Fibroblast of lung (primary cell): Measurements from ENCODE around the gene PDS5B.

ENCODE experiments used
- CTCF ChIP-seq, 2 donors: IDR thresholded peaks in 1 of 2; conservative IDR thresholded peaks in 1 of 2; 1 replicate in 1 of 2; 2 replicates in 1 of 2; pipeline ENCODE4 v1.5.1; 2011 to 2012; ENCODE audit warnings: low read length in 2 of 2, control low read depth in 1 of 2, inconsistent platforms in 1 of 2, low read depth in 1 of 2, mild to moderate bottlenecking in 1 of 2
- EZH2 ChIP-seq: IDR thresholded peaks from 2 replicates; pipeline ENCODE4 v1.5.1; 2012; ENCODE audit warnings: low read length, control low read depth, mild to moderate bottlenecking; ENCODE audit errors: missing control alignments

GRCh38 chr13:32791545-32792172 lies 205.4 kb downstream of the PDS5B start:
- TF ChIP-seq CTCF (conservative IDR thresholded peaks at IDR 0.05 in 1 of 2, IDR thresholded peaks at IDR 0.05 in 1 of 2; ENCODE audit: low read depth in 1 of 2, low read length in 2 of 2) (no peak), EZH2 (no peak)
